ENCODE results near the gene ASB18.

GRCh38 chr2:236196366-236196765, 67.8 kb downstream of the ASB18 start:
- TF ChIP-seq POLR2AphosphoS5 (IDR thresholded peaks at IDR 0.05; ENCODE audit: low read depth, low read length) (no peak), TAF1 (IDR thresholded peaks at IDR 0.05; ENCODE audit: borderline replicate concordance, insufficient read depth, low read length) (no peak), REST (IDR thresholded peaks at IDR 0.05; ENCODE audit: insufficient read depth in 1 of 2, low read depth in 2 of 2, low read length in 2 of 2) (no peak), SIN3A (IDR thresholded peaks at IDR 0.05; ENCODE audit: borderline replicate concordance, insufficient read depth, low read length) (no peak)
